GM19328 (cell line): ENCODE data around the gene SIDT1.

Experiments
- ATAC-seq: cut with Tn5 transposase; IDR thresholded peaks from one replicate; pipeline ENCODE4 v1.9.1; 2021; ENCODE audit warnings: mild to moderate bottlenecking, moderate library complexity; ENCODE audit not compliant: unreplicated experiment

The SIDT1 gene

GRCh38 chr3:113676261-113676660 is 143.9 kb downstream of the SIDT1 start:
- ATAC-seq: no peak

GRCh38 chr3:113677737-113678136 is 145.4 kb downstream of the SIDT1 start:
- ATAC-seq: no peak

GRCh38 chr3:113678773-113679172 is 146.4 kb downstream of the SIDT1 start:
- no peak for ATAC-seq
